Measurements from ENCODE around the gene ZIC4.

The ZIC4 gene

GRCh38 chr3:147404800-147405230 is 1.5 kb downstream of the ZIC4 start:
- DNase-seq = no peak

DNA sequence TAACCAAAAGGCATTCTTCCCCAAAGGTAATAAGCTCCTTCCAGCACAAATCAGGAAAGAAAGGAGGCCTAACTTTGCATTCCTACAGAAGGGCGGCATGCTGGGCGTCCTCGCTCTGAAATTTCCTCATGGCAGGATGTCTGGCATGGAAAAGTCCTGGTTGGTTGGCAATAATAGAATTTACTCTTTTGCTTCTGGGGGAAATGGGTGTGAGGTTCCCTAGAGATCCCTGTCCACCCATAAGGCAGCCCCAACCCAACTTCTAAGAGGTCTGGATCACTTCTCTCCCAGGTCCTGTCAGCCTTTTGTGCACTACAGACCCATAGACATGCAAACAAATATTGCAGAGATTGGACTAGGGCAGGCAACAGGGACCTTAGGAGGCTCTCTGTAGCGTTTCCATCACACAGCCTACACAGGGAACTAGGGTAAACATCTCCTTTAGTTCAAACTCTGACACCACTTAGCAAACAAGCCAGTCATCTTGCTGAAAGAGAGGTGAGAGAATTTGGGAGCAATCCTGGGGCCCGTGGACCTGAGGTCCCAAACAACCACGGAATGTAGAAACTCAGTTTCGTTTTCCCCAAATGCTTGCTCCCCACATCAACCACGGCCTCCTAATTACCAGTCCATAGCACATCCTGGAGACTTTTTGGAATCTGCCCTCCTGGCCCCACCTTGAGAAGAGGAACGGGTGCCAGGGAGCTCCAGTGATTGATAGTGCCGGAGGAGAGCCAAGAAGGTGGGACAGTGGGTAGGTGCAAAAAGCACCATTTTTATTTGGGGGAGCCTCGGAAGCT is 2.1 kb downstream of the ZIC4 start:
- DNase-seq = no peak

GRCh38 chr3:147403511-147403910 is 2.8 kb downstream of the ZIC4 start:
- DNase-seq = no peak

DNA sequence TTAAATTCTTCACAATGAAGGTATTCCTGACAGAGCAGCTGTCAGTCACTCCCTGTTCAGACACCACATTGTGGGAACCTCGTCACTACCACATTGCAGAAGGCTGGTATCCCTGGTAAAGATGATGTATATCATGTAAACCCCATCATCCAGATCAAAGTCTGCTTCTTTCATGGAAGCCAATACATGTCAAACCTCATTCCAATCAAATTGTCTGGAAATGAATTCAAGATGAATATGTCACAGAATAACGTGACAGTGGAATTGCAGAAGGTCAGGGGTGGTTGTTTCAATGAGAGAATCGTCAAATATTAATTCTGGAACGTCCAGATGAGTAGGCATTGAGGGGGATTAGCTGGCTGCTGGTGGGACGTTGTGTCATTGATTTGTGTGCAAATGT is 4.2 kb downstream of the ZIC4 start:
- DNase-seq = no peak

DNA sequence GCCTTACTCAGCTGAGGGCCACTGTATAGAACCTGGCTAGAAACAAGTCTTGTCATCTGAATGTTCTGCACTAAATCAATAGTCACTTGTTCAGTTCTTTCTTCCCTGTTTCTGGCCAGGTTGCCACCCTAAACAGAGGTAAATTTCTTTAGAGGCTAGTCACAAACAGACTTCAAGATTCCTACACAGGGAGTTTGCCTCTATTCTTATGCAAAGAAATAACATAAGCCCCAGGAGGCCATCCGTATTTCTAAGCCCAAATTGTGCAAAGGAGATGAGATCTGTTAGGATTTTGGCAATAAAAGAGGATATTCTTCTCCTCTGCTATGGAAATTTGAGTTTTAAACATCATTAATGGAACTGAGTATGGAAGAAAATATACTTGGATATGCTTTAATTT is 4.9 kb downstream of the ZIC4 start:
- no peak for DNase-seq

DNA sequence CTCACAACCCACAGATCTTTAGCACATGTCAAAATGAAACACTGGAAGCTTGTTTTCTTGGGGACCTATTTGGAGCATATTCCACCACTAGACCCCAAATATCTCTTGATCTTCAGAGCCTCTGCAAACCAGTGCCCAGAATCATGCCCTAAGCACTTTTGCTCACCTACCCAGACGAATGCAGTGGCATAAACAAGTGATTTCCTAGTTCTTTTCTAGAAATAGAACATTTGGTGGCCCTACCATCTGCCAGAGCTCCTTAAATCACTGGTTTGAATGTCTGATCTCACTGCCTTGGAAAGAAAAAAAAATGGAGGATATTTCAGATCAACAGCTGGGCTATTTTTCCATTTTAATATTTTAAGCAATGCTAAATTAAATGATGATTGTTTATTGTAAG is 5.3 kb downstream of the ZIC4 start:
- DNase-seq = no peak

DNA sequence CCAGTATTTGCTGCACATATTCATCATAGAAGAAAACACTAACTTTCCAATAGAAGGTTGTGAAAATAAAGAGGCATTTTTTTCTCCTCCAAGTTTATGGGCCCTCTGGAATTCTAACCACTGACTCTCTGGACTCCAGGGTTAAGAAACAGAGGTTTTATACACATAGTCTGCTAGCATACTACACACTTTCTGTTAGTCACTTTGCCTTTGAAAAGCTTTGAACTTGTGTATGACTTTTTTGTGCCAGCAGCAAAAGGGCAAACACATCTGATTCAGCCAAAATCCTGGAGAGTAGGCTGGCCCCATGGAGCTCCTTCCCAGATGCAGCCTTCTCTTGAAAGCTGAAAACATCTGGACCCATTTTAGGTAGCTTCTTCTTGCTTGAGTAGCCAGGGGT is 6.2 kb downstream of the ZIC4 start:
- no peak for DNase-seq

DNA sequence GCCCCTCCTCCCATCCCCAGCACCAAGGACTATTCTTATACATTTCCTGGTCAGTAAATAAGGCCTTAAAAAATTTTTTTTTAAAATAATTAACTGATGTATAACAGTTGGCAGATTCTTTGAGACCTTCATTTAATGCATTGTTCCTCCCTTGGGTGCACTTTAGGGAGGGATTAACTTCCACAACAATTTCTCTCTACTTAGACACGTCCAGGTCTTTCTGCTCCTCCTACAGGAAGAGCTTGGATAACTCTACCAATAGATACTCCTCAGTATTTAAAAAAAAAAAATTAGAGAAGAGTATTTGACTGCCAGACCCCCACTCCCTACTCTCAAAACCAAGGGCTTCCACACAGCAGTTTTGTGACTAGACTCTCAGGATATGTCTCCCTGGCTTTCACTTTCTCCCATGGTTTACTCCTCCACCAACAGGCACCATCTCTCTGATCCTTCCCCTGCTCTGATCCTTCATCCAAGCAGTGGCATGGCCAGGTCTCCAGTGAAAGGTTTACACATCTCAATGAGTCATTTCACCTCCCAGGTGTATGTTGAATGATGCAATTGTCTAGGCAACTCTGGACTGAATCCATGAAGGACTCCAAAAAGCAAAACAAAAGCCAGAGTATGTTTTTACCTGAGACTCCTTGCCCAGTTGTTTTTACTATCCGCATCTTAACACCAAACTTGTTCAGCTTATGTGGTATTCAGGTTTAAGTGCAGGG is 7.4 kb downstream of the ZIC4 start:
- no peak for DNase-seq

- no peak for DNase-seq
Measured at GRCh38 chr3:147397875-147398812, 8.2 kb downstream of the ZIC4 start.

DNA sequence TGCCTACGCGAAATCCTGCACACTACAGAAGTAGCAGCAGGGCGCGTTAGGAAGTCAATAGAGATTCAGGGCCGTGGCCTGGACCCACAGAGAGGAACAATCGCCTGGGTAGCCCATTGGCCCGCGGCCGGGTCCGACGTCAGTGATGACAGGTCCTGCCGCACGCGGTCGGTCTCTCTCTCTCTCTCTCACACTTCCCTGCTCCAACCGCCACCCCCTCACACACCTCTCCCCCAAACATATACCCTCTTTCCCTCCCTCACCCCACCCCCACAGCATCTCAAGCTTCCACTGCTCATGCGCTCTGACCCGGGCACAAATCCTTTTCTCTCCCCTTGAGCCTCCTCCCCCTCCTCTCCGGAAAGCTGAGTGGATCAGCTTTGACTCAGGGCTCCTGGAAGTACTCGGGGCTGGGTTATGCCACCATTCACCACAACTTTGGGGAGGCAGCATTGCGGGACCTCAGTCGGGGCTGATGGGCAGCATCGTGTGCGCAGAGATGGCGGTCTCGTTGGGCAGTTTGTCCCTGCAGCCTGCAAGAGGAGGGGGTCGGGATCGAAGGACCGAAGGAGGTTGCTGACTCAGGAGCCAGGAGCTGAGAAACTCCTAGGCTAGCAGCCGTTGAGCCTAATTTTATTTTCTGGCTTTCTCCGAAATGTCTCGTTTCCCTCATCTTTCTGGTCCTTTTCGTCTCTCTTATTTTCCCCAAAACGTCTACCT is 9.0 kb downstream of the ZIC4 start:
- no peak for DNase-seq

DNA sequence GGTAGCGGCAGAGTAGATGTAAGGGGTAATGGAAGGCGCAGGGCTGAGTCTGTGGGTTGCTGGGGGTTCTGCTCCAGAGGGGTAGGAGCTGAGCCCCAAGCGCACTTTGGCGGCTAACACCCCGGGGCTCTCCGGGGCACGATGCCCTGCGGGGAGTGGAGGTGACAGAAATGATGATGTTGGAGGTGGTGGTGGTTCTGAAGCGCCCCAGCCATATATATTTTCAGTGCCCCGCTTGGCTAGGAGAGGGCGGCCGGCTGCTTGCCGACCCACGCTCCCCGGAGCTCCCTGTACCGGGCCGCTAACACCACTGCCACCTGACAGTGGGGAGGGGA is 9.7 kb downstream of the ZIC4 start:
- no peak for DNase-seq

- no peak for DNase-seq
Measured at GRCh38 chr3:147395899-147396711, 10.2 kb downstream of the ZIC4 start.

DNA sequence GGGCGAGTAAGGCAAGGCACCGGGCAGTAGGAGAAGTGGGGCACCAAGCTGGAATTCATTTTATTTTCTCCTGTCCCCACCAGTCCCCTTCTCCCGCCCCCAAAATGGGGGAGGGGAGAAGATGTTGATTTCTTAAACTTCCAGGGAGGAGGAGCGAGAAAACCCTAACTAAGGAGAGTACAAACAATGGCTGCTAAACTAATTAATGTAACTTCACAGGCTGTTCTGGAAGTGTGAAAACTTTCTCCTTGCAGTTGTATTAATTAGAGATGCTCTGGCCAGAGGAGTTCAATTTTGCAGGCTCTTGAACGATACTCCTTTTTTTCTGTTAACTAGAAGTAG is 11.5 kb downstream of the ZIC4 start:
- no peak for DNase-seq

GRCh38 chr3:147393943-147394883 is 12.1 kb downstream of the ZIC4 start:
- no peak for DNase-seq

DNA sequence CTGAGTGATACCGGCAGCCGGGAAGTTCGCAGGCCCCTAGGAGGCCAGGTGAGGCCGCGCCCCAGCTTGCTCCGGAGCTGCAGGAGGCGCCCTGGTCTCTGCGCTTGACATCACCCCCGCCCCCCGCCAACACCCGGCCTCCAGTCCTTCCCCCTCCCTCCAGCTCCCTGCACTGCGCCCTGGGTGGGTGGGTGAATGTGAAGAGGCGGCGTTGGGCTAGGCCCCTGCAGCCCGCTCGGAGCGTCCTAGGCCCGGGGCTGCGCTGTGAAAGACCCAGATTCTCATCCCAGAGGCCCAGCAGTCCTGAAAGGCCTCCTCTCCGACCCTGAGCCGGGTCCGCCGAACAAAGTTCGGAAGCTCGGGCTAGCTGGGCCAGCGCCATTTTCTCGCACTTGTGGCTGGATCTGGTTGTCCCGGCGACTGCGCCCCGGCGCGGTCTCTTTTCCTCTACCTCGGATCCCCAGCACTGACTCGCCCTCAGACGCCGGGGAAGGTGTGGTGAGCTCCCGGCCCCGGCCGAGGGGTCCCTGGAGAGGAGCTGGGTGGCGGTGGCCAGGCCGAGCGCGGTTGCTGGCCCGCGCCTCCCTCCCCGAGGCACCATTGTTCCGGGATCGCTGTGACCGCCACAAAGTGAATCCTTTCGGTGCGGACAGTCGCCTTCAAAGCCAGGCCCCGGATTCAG is 12.9 kb downstream of the ZIC4 start:
- DNase-seq = no peak

DNA sequence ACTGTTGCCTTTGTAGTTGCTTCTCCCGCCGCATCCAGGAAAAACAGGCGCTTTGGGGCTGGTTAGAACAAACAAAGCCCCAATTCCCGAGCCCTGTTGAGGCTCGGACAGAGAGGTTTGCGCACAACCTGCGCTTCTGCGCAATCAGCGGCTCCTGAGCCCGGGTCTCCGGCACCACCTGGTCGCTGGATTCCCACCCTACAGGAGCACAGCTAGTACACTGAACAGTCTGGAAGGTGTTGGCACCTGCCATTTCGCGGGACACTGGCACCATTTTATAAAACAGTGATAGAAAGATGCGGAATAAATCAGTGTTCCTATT is 13.8 kb downstream of the ZIC4 start:
- DNase-seq = no peak

- no peak for DNase-seq
Measured at GRCh38 chr3:147391781-147392624, 14.3 kb downstream of the ZIC4 start.

DNA sequence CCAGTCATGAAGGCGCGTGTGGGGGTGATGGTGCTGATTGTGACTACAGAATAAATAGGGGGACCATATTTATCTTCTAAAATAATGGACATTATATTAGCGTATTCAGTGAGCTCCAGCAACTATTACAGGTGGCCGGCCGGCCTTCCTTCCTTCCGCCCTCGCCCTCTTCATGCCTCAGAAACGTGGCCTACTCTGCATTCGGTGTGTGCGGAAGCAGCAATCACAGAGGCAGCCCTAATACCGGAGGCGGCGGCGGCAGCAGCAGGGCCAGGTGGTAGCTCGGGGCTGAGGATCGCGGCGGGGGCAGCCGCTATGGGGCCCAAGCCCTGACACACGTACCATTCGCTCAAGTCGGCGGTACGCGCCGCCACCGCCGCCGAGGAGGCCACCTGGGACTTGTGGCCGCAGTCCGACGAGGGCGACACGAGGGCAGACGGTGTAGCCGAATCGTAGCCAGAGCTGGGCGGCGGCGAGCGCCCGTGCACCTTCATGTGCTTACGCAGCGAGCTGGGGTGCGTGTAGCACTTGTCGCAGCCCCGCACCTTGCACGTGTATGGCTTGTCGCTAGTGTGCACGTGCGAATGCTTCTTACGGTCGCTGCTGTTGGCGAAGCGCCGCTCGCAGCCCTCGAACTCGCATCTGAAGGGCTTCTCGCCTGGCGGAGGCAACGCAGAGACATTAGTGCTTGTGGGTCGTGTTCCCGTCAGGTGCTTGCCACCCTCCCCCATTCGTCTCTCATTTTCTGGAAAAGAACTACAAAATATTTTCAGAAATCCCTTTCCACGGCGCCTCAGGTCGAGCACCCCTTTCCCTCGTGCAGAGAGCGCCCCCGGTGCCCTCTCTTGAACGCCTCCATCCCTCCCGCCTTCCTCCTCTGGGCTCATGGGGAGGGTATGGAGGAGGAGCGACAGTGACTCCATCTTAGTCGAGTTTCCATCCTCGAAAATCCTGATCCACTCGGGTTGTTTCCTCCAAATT is 15.5 kb downstream of the ZIC4 start:
- no peak for DNase-seq
